K562 (cell line): Measurements from ENCODE around the gene SAFB. TPM values are rescaled to one million over a fixed set of nuclear protein-coding genes. Genes with fewer than 3 reads are reported as not detected.
A peak's percentile ranks its signal among the peaks of the same experiment; 100 is the strongest.

Experiments
- ATAC-seq: fragments of 200-7000 bp; cut with Tn5 transposase; 3 replicates; pipeline ENCODE4 v1.9.1; 2020; ENCODE audit warnings: moderate library complexity
- BruUV-seq: library from RNA; stranded (reverse); fragments of 400-500 nt; replicated peaks from 2 replicates; lab custom pipeline; 2021; lab: Mats Ljungman, UMichigan
- CTCF ChIA-PET: fragments of 300-600 bp; formaldehyde crosslinking; extraction: SDS; loops from one replicate; lab custom pipeline; 2021; ENCODE audit warnings: low intra/inter-chr PET ratio; lab: Yijun Ruan, JAX
- POLR2A ChIA-PET: fragments of 300-600, 350-650 bp; sonication (Branson Sonifier 250); formaldehyde crosslinking; extraction: SDS; loops from one replicate; lab custom pipeline; 2021; ENCODE audit warnings: antibody characterized with exemption, inconsistent platforms; lab: Yijun Ruan, JAX
- DNase-seq, 4 experiments: peaks; one replicate each; pipeline versions ENCODE4 v3.0.0 to v3.0.0-alpha.2; 2011 to 2018; ENCODE audit warnings: low spot score in 3 of 4, mixed read lengths in 3 of 4; ENCODE audit errors: extremely low read depth in 1 of 4
- FAIRE-seq: peaks from 2 replicates; lab custom pipeline; 2011; peaks lifted over from hg19 to GRCh38; lab: Jason Lieb, UNC
- H2AFZ ChIP-seq: 2 replicates; pipeline ENCODE4 v1.6.0; 2011; ENCODE audit warnings: low read depth, low read length, control low read depth, inconsistent platforms
- H3K27ac ChIP-seq: fragments of 200-600 bp; 3 replicates; pipeline ENCODE4 v1.8.0; 2011; ENCODE audit warnings: low read depth, mild to moderate bottlenecking, control low read depth, inconsistent platforms, low read length, moderate library complexity, mixed read lengths; ENCODE audit errors: extremely low read depth
- H3K27me3 ChIP-seq, 2 experiments: fragments of 300-600 bp in 1 of 2; 2 replicates in 1 of 2; 3 replicates in 1 of 2; pipeline versions ENCODE4 v1.6.0 to v1.8.0; 2011; ENCODE audit warnings: inconsistent platforms in 2 of 2, low read length in 2 of 2, mild to moderate bottlenecking in 1 of 2, mixed read lengths in 1 of 2, moderate library complexity in 1 of 2; ENCODE audit not compliant: control insufficient read depth in 2 of 2, insufficient read depth in 2 of 2
- H3K36me3 ChIP-seq: fragments of 300-600 bp; 3 replicates; pipeline ENCODE4 v1.8.0; 2011; ENCODE audit warnings: mild to moderate bottlenecking, low read length, inconsistent platforms; ENCODE audit not compliant: control insufficient read depth, insufficient read depth
- H3K4me1 ChIP-seq, 2 experiments: fragments of 200-600 bp in 1 of 2; replicated peaks in 1 of 2; 2 replicates in 1 of 2; 3 replicates in 1 of 2; pipeline versions ENCODE4 v1.5.1 to v1.8.0; 2011; ENCODE audit warnings: inconsistent platforms in 2 of 2, low read length in 2 of 2, mild to moderate bottlenecking in 1 of 2, mixed read lengths in 1 of 2, moderate library complexity in 1 of 2; ENCODE audit not compliant: control insufficient read depth in 2 of 2, insufficient read depth in 2 of 2
- H3K4me2 ChIP-seq: 2 replicates; pipeline ENCODE4 v1.6.1; 2011; ENCODE audit warnings: low read length, control low read depth, inconsistent platforms, mixed read lengths; ENCODE audit not compliant: insufficient read depth
- H3K4me3 ChIP-seq: fragments of 200-600 bp; sonication (generic), shearing (Covaris generic); 2 replicates; pipeline ENCODE4 v1.5.1; 2016; ENCODE audit warnings: control low read depth, inconsistent platforms
- H3K79me2 ChIP-seq: fragments of 200-600 bp; 3 replicates; pipeline ENCODE4 v1.8.0; 2011; ENCODE audit warnings: low read length, inconsistent platforms; ENCODE audit not compliant: control insufficient read depth, insufficient read depth
- H3K9ac ChIP-seq, 2 experiments: 2 replicates each; pipeline versions ENCODE4 v1.6.0 to v1.6.1; 2011; ENCODE audit warnings: low read depth in 2 of 2, low read length in 2 of 2, control low read depth in 1 of 2, inconsistent platforms in 1 of 2, mild to moderate bottlenecking in 1 of 2, mixed read lengths in 1 of 2; ENCODE audit not compliant: insufficient read depth in 1 of 2
- H3K9me1 ChIP-seq: one replicate; pipeline ENCODE4 v1.6.0; 2011; ENCODE audit warnings: inconsistent platforms, mild to moderate bottlenecking, low read length, moderate library complexity; ENCODE audit not compliant: control insufficient read depth, insufficient read depth
- H3K9me3 ChIP-seq: replicated peaks from 2 replicates; pipeline ENCODE4 v1.5.1; 2011; ENCODE audit warnings: low read depth, low read length, inconsistent platforms; ENCODE audit not compliant: control insufficient read depth, insufficient read depth
- H4K20me1 ChIP-seq: replicated peaks from 2 replicates; pipeline ENCODE4 v1.6.1; 2011; ENCODE audit warnings: low read length, inconsistent platforms, mixed read lengths; ENCODE audit not compliant: control insufficient read depth, insufficient read depth
- BDP1 ChIP-seq: IDR thresholded peaks from 3 replicates; pipeline ENCODE4 v1.6.1; 2011; ENCODE audit not compliant: insufficient read length, insufficient read depth
- CBFB ChIP-seq: sonication (generic); formaldehyde crosslinking; IDR thresholded peaks from 2 replicates; pipeline ENCODE4 v1.4.0; 2020; ENCODE audit warnings: mild to moderate bottlenecking, missing genetic modification reagents
- CBX3 ChIP-seq, 2 experiments: IDR thresholded peaks; 1 replicate in 1 of 2; 2 replicates in 1 of 2; pipeline ENCODE4 v1.6.1; 2012; ENCODE audit warnings: inconsistent platforms in 2 of 2, low read length in 2 of 2, borderline replicate concordance in 1 of 2, control low read depth in 1 of 2
- DDX20 ChIP-seq: fragments of 450-650 bp; IDR thresholded peaks from 2 replicates; pipeline ENCODE4 v1.6.1; 2016; ENCODE audit warnings: missing genetic modification characterization, low read depth, mild to moderate bottlenecking, missing compliant biosample characterization, moderate library complexity
- FOXA1 ChIP-seq: fragments of 450-650 bp; IDR thresholded peaks from 2 replicates; pipeline ENCODE4 v1.6.1; 2016; ENCODE audit warnings: mild to moderate bottlenecking, borderline replicate concordance
- RBFOX2 ChIP-seq: fragments of 200-400 bp; formaldehyde crosslinking; IDR thresholded peaks from 2 replicates; pipeline ENCODE4 v1.6.1; 2017; ENCODE audit warnings: low read depth, mild to moderate bottlenecking, low read length, moderate library complexity
- RFX1 ChIP-seq: fragments of 450-650 bp; IDR thresholded peaks from 2 replicates; pipeline ENCODE4 v1.6.1; 2016; ENCODE audit warnings: mild to moderate bottlenecking, moderate library complexity
- TEAD1 ChIP-seq, 2 experiments: fragments of 450-650 bp in 1 of 2; sonication (generic) in 1 of 2; formaldehyde crosslinking; IDR thresholded peaks; 2 replicates each; pipeline versions ENCODE4 v1.4.0 to v1.8.0; 2020 to 2022; ENCODE audit warnings: mild to moderate bottlenecking in 2 of 2, missing genetic modification reagents in 1 of 2
- ZBTB7A ChIP-seq: IDR thresholded peaks from 2 replicates; pipeline ENCODE4 v1.6.1; 2011; ENCODE audit warnings: low read depth, mild to moderate bottlenecking, low read length, moderate library complexity, borderline replicate concordance; ENCODE audit not compliant: control insufficient read depth
- WGBS: fragments of 100-300 bp; shearing (Covaris generic); methylation state at CpG from one replicate; pipeline ENCODE4 v1.1.6; 2016; ENCODE audit warnings: low coverage, mixed read lengths; ENCODE audit not compliant: insufficient coverage; ENCODE audit errors: missing lambda C conversion rate; 5-methylcytosine and 5-hydroxymethylcytosine counted together
- in situ Hi-C: fragments of 300-500 bp; cut with MboI; formaldehyde crosslinking; loops from 4 replicates; pipeline ENCODE4 v1.15.0; 2018; ENCODE audit warnings: inconsistent platforms, mixed read lengths
- intact Hi-C: fragments of 100-400 bp; cut with micrococcal nuclease; formaldehyde crosslinking; loops from 2 replicates; pipeline ENCODE4 v1.14.2; 2022
- polyA plus RNA-seq, 8 experiments: library from polyadenylated mRNA; depleted of rRNA in 4 of 8; stranded (reverse) in 5 of 8; unstranded in 3 of 8; fragments of >200 nt; fragmentation: Nextera tagmentation in 2 of 8; fragmentation: Illumina TruSeq in 1 of 8; extraction: Ambion mirVana in 2 of 8; extraction: Trizol in 1 of 8; gene quantifications; 2 replicates each; pipeline versions ENCODE4 v1.2.1 to v1.2.3, GENCODE V29; 2011 to 2014; ENCODE audit warnings: inconsistent platforms in 1 of 8, missing spikeins in 1 of 8
- total RNA-seq, 7 experiments: library from RNA; depleted of rRNA in 6 of 7; stranded (reverse); fragments of >200 nt in 6 of 7; fragmentation: Illumina TruSeq in 2 of 7; extraction: Trizol in 2 of 7; gene quantifications; 2 replicates each; pipeline versions ENCODE4 v1.2.1 to v1.2.3, GENCODE V29; 2011 to 2021; ENCODE audit warnings: low replicate concordance in 1 of 7
- TF ChIP-seq, protein P1 (sequence below): sonication (generic); formaldehyde crosslinking; IDR thresholded peaks from 2 replicates; pipeline ENCODE4 v1.5.0; 2020; ENCODE audit warnings: missing genetic modification reagents
- TF ChIP-seq, protein P2 (sequence below): fragments of 250-450 bp; sonication (Bioruptor Pico); IDR thresholded peaks from 2 replicates; pipeline ENCODE4 v1.4.0; 2020; ENCODE audit warnings: mild to moderate bottlenecking, moderate library complexity, borderline replicate concordance

Gene SAFB
- total and polyA plus RNA-seq, 9 of the 15 experiments (the other 6 are each of a cell fraction or from before 2014, with no cell fraction given) = 1.1 to 151 (median 83.1) TPM

DNA sequence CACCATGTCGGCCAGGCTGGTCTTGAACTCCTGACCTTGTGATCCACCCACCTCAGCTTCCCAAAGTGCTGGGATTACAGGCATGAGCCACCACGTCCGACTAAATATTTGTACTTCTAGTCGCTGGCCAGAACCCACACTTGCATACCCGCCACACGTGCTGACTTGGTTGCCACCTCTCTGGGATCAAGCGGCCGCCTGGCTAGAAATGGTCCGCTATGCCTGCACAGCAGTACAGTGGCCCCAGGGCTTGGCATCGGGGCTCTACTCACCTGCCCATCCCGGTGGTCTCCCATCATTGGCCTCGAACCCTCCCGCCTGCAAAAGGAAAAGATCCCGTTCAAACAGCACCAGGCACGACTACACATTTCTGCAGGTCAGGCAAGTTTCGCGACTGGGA is 31.4 kb upstream of the SAFB start:
- Histone ChIP-seq H3K4me1 (peaks cover 0 to 33% of the 10 kb centered on the region in 2 experiments; a peak in 3 of 5 replicates), H3K27me3 (no peaks in the 10 kb centered on the region), H4K20me1 (no peaks in the 10 kb centered on the region; the same call in 1 of the 2 replicates), H3K9me3 (no peaks in the 10 kb centered on the region), H3K36me3 (peaks cover 98% of the 10 kb centered on the region; the same call in 2 of the 3 replicates), H3K9ac (no peak overlapping the region), H3K4me3 (no peak overlapping the region), H3K9me1 (no peaks in the 10 kb centered on the region), H3K79me2 (no peaks in the 10 kb centered on the region), H3K27ac (no peak overlapping the region), H2AFZ (no peak overlapping the region), H3K4me2 (no peak overlapping the region)
- ChIA-PET CTCF (interaction anchor here (0.7 kb wide), 1 partner anchor 450 kb away, joined by 3 read pairs; no protein-coding TSS in a partner anchor), POLR2A (no interaction called here)
- in situ Hi-C loops (no loop called here), intact Hi-C loops (no loop called here)
- BruUV-seq = no TSS peak
- TF ChIP-seq RBFOX2 (0 out of 2 replicates have a peak, but pooled peaks have one; percentile 8), FOXA1 (no peak)
- no peak for DNase-seq
- WGBS = 90% methylated on average over 16 of the region's 17 CpGs
- FAIRE-seq = no peak
- ATAC-seq = no peak

DNA sequence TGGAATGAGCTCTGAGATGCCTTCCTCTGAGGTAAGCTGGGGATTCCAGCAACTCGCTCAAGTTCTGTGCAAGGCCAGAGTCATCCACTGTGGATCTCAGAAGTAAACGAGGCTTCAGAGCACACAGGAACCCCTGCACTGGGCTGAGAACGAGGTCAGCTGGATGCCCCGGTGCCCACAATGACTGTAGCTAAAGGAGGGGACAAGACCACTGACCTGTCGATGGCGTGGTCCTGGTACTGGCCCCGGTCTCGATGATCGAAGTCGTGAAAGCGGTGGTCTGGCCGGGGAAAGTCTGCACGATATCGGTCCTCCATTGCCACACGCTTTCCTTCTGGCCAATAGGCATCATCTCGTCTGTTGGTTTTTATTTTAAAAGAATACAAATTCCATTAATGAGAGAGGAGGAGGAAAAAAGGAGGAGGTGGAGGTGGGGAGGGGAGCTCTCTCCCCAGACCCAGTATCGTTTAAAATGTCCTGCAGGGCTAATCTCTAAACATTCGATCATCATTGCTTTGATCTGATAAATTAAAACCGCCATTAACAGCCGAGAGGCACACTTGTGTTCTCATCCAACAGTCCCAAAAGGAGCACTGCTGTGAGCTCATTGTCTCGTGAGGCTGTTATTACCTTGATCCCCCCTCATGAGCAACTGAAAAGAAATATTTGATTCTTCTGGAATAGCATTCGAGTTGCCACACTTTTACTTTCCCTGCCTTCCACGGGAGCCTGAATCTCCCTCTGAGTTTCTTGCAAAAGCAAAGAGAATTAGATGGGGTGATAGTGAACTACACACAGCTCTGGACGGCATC is 30.1 kb upstream of the SAFB start:
- H3K4me1 ChIP-seq = peaks cover 0 to 21% of the 10 kb centered on the region in 2 experiments; a peak in 1 of 5 replicates
- H3K9me1 ChIP-seq = no peaks in the 10 kb centered on the region
- no peak overlapping the region for H3K9ac ChIP-seq
- in situ Hi-C loops = no loop called here
- H3K27me3 ChIP-seq = no peaks in the 10 kb centered on the region
- H2AFZ ChIP-seq = no peak overlapping the region
- no peaks in the 10 kb centered on the region; the same call in 1 of the 2 replicates for H4K20me1 ChIP-seq
- ChIA-PET POLR2A (interaction anchor here (0.6 to 2.0 kb wide), 4 partner anchors 9 to 297 kb away, joined by 3 to 7 read pairs (median 6); no protein-coding TSS in a partner anchor), CTCF (no interaction called here)
- H3K9me3 ChIP-seq = no peaks in the 10 kb centered on the region
- WGBS = 90% methylated on average over 22 of the region's 24 CpGs
- ATAC-seq = no peak
- H3K27ac ChIP-seq = no peak overlapping the region
- no TSS peak for BruUV-seq
- no peak for DNase-seq
- intact Hi-C loops = no loop called here
- no peaks in the 10 kb centered on the region for H3K79me2 ChIP-seq
- no peak for FAIRE-seq
- no peak overlapping the region for H3K4me2 ChIP-seq
- no peak overlapping the region for H3K4me3 ChIP-seq
- H3K36me3 ChIP-seq = peaks cover 98% of the 10 kb centered on the region
- TF ChIP-seq BDP1 (no peak), ZBTB7A (no peak), CBX3 (IDR thresholded peaks at IDR 0.05; ENCODE audit: borderline replicate concordance in 1 of 2, low read length in 2 of 2) (no peak), DDX20 (no peak), TEAD1 (CRISPR knock-in tag; IDR thresholded peaks at IDR 0.05) (no peak), CBFB (CRISPR knock-in tag) (no peak), RFX1 (no peak)
- TF ChIP-seq, protein P1, sequence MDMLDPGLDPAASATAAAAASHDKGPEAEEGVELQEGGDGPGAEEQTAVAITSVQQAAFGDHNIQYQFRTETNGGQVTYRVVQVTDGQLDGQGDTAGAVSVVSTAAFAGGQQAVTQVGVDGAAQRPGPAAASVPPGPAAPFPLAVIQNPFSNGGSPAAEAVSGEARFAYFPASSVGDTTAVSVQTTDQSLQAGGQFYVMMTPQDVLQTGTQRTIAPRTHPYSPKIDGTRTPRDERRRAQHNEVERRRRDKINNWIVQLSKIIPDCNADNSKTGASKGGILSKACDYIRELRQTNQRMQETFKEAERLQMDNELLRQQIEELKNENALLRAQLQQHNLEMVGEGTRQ (CRISPR knock-in tag) = no peak
- TF ChIP-seq, protein P2, sequence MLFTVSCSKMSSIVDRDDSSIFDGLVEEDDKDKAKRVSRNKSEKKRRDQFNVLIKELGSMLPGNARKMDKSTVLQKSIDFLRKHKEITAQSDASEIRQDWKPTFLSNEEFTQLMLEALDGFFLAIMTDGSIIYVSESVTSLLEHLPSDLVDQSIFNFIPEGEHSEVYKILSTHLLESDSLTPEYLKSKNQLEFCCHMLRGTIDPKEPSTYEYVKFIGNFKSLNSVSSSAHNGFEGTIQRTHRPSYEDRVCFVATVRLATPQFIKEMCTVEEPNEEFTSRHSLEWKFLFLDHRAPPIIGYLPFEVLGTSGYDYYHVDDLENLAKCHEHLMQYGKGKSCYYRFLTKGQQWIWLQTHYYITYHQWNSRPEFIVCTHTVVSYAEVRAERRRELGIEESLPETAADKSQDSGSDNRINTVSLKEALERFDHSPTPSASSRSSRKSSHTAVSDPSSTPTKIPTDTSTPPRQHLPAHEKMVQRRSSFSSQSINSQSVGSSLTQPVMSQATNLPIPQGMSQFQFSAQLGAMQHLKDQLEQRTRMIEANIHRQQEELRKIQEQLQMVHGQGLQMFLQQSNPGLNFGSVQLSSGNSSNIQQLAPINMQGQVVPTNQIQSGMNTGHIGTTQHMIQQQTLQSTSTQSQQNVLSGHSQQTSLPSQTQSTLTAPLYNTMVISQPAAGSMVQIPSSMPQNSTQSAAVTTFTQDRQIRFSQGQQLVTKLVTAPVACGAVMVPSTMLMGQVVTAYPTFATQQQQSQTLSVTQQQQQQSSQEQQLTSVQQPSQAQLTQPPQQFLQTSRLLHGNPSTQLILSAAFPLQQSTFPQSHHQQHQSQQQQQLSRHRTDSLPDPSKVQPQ (CRISPR knock-in tag) = no peak
